Neural cell (in vitro differentiated cells): Measurements from ENCODE around the gene TET1.

Experiments used
- CTCF ChIP-seq: fragments of 450-650 bp; IDR thresholded peaks from 2 replicates; pipeline ENCODE4 v1.5.1; 2014; ENCODE audit warnings: antibody characterized with exemption, mild to moderate bottlenecking, moderate library complexity; ENCODE audit not compliant: poor library complexity, severe bottlenecking
- EP300 ChIP-seq: fragments of 450-650 bp; conservative IDR thresholded peaks from 2 replicates; pipeline ENCODE4 v1.6.1; 2014; ENCODE audit warnings: antibody characterized with exemption, mild to moderate bottlenecking, moderate library complexity; ENCODE audit not compliant: poor library complexity, severe bottlenecking
- EZH2 ChIP-seq: fragments of 200-600, 300-800 bp; shearing (Covaris generic), sonication (generic); IDR thresholded peaks from 2 replicates; pipeline ENCODE4 v1.6.1; 2014; ENCODE audit warnings: antibody characterized with exemption, low read length, borderline replicate concordance, mild to moderate bottlenecking; ENCODE audit not compliant: insufficient read depth, poor library complexity, severe bottlenecking
- MXI1 ChIP-seq: fragments of 450-650 bp; conservative IDR thresholded peaks from 2 replicates; pipeline ENCODE4 v1.6.1; 2014; ENCODE audit warnings: antibody characterized with exemption, mild to moderate bottlenecking; ENCODE audit not compliant: poor library complexity, severe bottlenecking
- POLR2AphosphoS5 ChIP-seq: IDR thresholded peaks from 2 replicates; pipeline ENCODE4 v1.6.1; 2012
- RAD21 ChIP-seq: fragments of 450-650 bp; conservative IDR thresholded peaks from 2 replicates; pipeline ENCODE4 v1.6.1; 2014; ENCODE audit warnings: antibody characterized with exemption, mild to moderate bottlenecking, moderate library complexity
- TAF1 ChIP-seq: IDR thresholded peaks from 2 replicates; pipeline ENCODE4 v1.6.1; 2012; ENCODE audit warnings: low read depth
- TF ChIP-seq, protein P1 (sequence below): IDR thresholded peaks from 2 replicates; pipeline ENCODE4 v1.6.1; 2012; ENCODE audit warnings: borderline replicate concordance

DNA sequence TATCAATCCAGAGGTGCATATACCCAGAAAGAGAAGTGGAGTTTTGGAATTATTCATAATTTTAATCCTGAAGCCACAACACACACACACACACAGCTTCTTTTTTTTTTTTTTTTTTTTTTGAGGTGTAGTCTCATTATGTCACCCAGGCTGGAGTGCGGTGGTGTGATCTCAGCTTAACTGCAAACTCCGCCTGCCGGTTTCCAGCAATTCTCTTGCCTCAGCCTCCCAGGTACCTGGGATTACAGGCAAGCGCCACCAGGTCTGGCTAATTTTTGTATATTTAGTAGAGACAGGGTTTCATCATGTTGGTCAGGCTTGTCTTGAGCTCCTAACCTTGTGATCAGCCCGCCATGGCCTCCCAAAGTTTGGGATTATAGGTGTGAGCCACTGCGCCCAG is 35.4 kb downstream of the TET1 start:
- no peak for TF ChIP-seq CTCF
- TF ChIP-seq TAF1 = no peak
- TF ChIP-seq MXI1 = no peak
- TF ChIP-seq POLR2AphosphoS5 = no peak
- no peak for TF ChIP-seq EP300
- TF ChIP-seq EZH2 = no peak
- TF ChIP-seq, protein P1, sequence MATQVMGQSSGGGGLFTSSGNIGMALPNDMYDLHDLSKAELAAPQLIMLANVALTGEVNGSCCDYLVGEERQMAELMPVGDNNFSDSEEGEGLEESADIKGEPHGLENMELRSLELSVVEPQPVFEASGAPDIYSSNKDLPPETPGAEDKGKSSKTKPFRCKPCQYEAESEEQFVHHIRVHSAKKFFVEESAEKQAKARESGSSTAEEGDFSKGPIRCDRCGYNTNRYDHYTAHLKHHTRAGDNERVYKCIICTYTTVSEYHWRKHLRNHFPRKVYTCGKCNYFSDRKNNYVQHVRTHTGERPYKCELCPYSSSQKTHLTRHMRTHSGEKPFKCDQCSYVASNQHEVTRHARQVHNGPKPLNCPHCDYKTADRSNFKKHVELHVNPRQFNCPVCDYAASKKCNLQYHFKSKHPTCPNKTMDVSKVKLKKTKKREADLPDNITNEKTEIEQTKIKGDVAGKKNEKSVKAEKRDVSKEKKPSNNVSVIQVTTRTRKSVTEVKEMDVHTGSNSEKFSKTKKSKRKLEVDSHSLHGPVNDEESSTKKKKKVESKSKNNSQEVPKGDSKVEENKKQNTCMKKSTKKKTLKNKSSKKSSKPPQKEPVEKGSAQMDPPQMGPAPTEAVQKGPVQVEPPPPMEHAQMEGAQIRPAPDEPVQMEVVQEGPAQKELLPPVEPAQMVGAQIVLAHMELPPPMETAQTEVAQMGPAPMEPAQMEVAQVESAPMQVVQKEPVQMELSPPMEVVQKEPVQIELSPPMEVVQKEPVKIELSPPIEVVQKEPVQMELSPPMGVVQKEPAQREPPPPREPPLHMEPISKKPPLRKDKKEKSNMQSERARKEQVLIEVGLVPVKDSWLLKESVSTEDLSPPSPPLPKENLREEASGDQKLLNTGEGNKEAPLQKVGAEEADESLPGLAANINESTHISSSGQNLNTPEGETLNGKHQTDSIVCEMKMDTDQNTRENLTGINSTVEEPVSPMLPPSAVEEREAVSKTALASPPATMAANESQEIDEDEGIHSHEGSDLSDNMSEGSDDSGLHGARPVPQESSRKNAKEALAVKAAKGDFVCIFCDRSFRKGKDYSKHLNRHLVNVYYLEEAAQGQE = no peak
- no peak for TF ChIP-seq RAD21
